OCI-M1 (cell line): ENCODE measurements around the gene FRAT2.

Experiments
- DNase-seq: peaks from one replicate; lab custom pipeline; 2025; lab: John Stamatoyannopoulos, UW

FRAT2 gene

DNA sequence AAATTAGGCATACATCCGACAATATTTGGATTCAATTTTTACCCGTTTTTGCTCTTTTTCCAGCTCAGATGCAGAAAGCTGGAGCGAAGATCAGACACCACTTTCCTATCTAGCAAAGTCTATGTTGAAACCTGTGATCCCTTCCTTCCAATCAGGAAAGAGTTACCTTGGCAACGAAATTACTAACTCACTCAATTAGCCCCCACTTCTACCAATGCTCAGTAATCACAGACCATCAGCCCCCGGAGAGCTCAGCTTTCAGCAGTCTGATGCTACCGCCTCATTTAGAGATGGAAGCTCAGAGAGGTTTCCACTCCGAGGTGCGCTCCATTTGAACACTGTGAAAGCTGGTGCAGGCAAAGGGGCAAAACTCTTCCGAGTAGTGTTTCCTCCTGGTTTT lies 8.8 kb downstream of the FRAT2 start:
- DNase-seq: no peak

DNA sequence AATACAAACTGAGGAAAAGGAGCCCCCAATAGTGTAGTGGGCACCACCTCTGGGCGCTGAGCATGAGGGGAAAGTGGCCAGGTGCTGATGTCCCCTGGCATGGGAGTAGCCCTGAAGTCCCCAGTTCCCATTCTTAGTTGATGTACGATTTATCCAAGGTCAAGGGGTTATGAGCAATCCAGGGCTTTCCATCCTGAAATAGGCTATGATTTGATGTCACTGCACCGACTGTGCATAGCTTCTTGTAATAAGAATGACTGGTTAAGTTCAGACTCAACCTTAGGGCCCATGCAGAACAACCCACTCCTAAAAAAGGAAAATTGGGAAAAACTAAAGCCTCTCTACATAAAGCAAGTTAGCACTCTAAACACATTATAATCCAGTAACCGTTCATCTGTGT lies 11.0 kb downstream of the FRAT2 start:
- no peak for DNase-seq

GRCh38 chr10:97321804-97322190 lies 12.7 kb downstream of the FRAT2 start:
- DNase-seq: no peak

DNA sequence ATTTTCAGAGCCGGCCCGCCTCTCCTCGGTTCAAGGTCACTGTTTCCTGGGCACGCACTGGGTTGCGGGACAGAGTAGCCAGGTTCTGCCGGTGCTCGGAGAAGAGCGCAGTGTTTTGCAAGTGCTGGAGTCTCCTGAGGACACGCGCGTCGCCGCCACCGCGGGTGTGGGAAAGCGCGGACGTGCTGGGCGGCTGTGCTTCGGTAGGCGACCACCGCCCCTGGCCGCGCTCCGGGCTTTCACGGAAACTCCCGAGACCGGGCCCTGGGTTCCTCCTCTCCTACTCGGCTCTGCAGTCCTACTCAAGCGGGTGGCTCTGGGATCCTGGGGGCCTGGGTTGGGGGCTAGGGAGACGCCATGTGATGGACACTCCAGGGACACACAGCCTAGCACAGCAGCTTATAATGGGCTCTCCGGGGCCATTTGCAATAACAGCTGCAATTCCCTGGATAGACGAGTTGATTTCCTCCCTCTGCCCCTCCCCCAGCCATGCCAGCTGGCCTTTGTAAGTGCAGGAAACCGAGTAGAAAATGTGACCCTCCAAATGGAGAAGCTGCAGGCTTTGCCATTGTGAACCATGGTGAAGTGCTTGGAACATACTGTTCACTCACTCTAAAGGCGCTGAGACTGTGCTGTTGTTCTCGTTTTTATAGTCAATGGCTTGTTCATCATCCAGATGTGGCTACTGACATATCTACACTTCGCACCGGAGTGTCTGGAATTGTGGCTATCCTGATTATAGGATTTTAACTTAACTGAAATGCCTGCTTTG lies 13.3 kb downstream of the FRAT2 start:
- peak; percentile 43 for DNase-seq

DNA sequence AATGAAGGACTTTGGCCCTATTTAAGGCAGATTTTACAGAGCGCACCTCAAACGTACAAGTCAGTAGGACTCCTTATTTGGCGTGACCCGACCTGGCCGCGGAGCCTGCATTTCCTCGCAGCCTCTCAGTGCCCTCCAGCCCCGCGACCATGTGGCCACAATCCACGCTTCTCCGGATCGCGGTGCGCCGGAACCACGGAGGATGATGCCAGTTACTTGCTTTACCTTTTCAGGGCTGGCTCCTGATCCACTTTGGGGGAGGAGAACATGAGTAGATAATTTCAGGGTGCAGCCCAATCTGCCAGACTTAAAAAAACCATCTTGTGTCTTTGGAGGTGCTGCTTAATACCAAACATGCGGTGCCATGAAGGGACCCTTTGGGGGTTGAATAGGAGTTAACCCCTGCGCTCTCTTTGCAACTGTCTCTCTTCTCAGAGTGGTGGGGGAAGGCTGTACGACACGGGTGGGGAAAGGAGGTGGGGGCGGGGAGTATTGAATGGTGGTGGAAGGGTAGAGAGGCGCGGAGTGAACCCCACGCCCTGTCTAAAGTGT lies 14.0 kb downstream of the FRAT2 start:
- peak; percentile 66 for DNase-seq

GRCh38 chr10:97319671-97320479 lies 14.7 kb downstream of the FRAT2 start:
- peak; percentile 83 for DNase-seq

- DNase-seq: peak; percentile 92
Measured at GRCh38 chr10:97318772-97319651, 15.5 kb downstream of the FRAT2 start, which contains the start of gene FRAT1. TSS of gene FRAT1 (plus strand) at chr10:97319271. CDS start at chr10:97319454, 183 bp downstream.

DNA sequence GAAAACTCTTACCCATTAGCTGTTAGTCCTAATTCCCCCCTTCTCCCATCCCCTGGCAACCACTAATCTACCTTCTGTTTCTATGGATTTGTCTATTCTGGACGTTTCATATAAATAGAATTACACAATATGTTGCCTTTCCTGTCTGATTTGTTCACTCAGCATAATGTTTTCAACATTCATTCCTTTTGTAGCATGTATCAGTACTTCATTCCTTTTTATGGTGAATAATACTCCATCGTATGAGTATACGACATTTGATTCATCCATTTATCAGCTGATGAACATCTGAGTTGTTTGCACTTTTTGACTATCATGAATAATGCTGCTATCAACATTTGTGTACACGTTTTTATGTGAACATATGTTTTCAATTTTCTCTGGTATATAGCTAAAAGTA lies 19.9 kb downstream of the FRAT2 start:
- no peak for DNase-seq

- DNase-seq: peak; percentile 59
Measured at GRCh38 chr10:97312897-97313296, 21.6 kb downstream of the FRAT2 start.

DNA sequence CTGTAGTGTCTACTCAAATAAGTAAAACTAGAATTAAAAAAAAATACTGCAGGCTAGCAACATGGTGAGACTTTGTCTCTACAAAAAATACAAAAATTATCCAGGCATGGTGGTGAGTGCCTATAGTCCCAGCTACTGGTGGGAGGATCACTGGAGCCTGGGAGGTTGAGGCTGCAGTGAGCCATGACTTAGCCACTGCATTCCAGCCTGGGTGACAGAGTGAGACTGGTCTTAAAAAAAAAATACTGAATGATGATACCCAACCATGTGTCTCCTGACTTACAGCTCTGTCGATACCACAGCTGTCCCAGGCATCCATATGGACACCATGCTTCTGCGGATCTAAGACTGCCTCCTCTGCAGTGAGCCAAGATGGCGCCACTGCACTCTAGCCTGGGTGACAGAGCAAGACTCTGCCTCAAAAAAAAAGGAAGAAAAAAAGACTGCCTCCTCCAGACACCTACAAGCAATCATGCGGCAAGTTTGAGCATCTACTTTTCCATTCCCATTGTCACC lies 23.4 kb downstream of the FRAT2 start:
- no peak for DNase-seq

DNA sequence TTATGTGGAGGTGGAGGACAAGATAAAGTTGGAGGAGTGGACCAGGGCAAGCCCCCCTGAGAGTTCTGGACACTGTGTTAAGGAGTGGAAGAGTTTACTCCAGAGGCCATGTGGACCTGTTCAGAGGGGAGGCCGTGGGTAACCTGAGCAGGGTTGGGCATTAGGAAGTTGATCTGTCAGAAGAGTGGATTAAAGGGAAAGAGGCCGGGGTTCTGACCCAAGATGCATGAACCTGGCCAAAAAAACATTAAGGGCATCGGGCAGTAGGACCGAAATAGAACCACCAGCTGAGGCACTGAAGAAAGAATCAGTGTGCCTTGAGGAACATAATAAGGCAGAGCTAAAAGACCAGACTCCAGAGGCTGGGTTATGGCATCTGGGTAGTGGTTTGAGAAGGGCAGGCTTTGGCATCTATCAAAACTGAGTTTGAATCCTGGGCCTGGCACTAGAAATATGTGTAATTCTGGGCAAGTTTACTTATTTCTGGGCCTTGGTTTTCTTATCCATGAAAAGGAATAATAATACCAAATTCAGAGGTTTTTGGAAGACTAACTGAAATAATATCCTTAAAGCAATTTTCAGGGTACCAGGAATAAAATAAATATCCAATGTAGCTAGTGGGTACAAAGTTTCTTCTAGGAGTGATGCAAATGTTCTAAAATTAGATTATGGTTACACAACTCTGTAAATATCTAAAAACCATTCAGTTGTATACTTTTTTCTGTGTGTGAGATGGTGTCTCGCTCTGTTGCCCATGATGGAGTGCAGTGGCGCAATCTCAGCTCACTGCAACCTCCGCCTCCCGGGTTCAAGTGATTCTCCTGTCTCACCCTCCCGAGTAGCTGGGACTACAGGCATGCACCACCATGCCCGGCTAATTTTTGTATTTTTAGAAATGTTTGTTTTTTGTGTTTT lies 26.4 kb downstream of the FRAT2 start:
- no peak for DNase-seq

- DNase-seq: peak; percentile 28
Measured at GRCh38 chr10:97307441-97307840, 27.1 kb downstream of the FRAT2 start.

- no peak for DNase-seq
Measured at GRCh38 chr10:97302088-97302791, 32.3 kb downstream of the FRAT2 start.

GRCh38 chr10:97300980-97301379 lies 33.5 kb downstream of the FRAT2 start:
- DNase-seq: no peak

- DNase-seq: no peak
Measured at GRCh38 chr10:97298223-97298571, 36.3 kb downstream of the FRAT2 start.

- peak; percentile 57 for DNase-seq
Measured at GRCh38 chr10:97297556-97298222, 36.8 kb downstream of the FRAT2 start.

DNA sequence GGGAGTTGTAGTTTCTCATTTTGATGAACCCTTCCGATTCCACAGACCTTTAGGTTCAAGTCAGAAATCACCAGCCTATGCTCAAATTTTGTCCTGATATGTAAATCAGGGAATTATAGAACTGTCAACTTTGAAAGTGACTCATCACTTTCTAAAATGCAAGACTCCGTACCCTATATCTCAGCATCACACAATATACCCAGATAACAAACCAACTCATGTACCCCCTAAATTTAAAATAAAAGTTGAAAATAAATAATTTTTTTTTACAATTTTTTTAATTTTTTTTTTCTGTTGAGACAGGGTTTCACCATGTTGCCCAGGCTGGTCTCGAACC lies 41.7 kb downstream of the FRAT2 start:
- no peak for DNase-seq

DNA sequence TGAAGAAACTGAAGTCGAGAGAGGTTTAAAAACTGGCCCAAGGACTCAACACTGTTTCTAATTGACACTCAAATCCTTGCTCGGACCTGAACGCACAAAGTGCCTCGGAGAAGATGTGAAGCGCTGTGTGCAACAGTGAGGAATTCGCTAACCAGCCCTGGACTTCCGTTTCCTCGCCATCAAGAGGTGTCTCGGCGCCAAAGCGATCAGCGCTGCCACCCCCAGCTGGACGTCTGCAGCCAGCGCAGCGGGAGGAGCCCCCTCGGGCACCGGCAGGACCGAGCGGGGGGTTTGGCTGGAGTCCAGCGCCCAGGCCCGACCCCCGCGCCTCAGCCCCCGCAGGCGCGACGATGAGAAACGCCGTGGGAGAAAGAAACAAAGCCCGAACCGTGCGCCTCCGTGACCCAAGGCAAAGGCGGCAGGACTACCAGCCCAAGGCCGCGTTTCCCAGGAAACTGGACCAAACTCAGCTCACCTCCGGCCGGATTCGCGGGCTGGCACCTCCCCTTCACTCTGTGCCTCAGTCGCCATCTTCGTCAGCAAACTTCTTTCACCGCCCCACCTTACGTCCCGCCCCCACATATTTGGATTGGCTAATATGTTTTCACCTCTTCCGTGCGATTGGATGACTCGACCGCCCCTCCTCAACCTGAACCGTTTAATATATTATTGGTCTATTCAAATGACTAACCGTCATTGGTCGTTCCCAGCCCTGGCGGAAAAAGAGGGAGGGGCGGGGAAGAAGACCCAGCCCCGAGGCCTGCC lies 42.2 kb downstream of the FRAT2 start, which contains the start of gene ARHGAP19:
TSS of gene ARHGAP19 (minus strand) at position 541 of the 765 bp plus-strand sequence. CDS start at position 531, 10 bp downstream.
- peak; percentile 99 for DNase-seq
